NCI-H345 treated with DMSO at 0.1 percent for 48 hours (cell line): ENCODE measurements around the gene SPAG9.

ENCODE experiments used
- DNase-seq: peaks from one replicate; lab custom pipeline; 2025; ENCODE audit not compliant: unreplicated experiment; lab: John Stamatoyannopoulos, UW

SPAG9 gene

GRCh38 chr17:50939795-50940684 lies 180.6 kb downstream of the SPAG9 start:
- DNase-seq, result no peak

- no peak for DNase-seq
Observed at GRCh38 chr17:50939542-50939794, 181.2 kb downstream of the SPAG9 start.

- DNase-seq, result no peak
Observed at GRCh38 chr17:50938821-50939541, 181.7 kb downstream of the SPAG9 start.

GRCh38 chr17:50935996-50936266 lies 184.7 kb downstream of the SPAG9 start:
- DNase-seq, result no peak

- DNase-seq, result no peak
Observed at GRCh38 chr17:50935221-50935995, 185.3 kb downstream of the SPAG9 start.

- peak; percentile 28 for DNase-seq
Observed at GRCh38 chr17:50934672-50935220, 185.9 kb downstream of the SPAG9 start.

- no peak for DNase-seq
Observed at GRCh38 chr17:50934161-50934560, 186.5 kb downstream of the SPAG9 start.

- peak; percentile 70 for DNase-seq
Observed at GRCh38 chr17:50931144-50931908, 189.3 kb downstream of the SPAG9 start.

- no peak for DNase-seq
Observed at GRCh38 chr17:50928646-50929045, 192.0 kb downstream of the SPAG9 start.

GRCh38 chr17:50927287-50927686 lies 193.4 kb downstream of the SPAG9 start:
- DNase-seq, result no peak

- DNase-seq, result no peak
Observed at GRCh38 chr17:50926523-50926922, 194.1 kb downstream of the SPAG9 start.

- no peak for DNase-seq
Observed at GRCh38 chr17:50925296-50925891, 195.3 kb downstream of the SPAG9 start.

- DNase-seq, result no peak
Observed at GRCh38 chr17:50924800-50925199, 195.9 kb downstream of the SPAG9 start.

GRCh38 chr17:50924300-50924699 lies 196.4 kb downstream of the SPAG9 start:
- DNase-seq, result no peak

- DNase-seq, result peak; percentile 8
Observed at GRCh38 chr17:50923611-50924010, 197.1 kb downstream of the SPAG9 start.

- no peak for DNase-seq
Observed at GRCh38 chr17:50922721-50923405, 197.8 kb downstream of the SPAG9 start.

GRCh38 chr17:50922107-50922506 lies 198.6 kb downstream of the SPAG9 start:
- DNase-seq, result no peak

GRCh38 chr17:50920891-50921586 lies 199.6 kb downstream of the SPAG9 start:
- no peak for DNase-seq

GRCh38 chr17:50920041-50920410 lies 200.6 kb downstream of the SPAG9 start:
- DNase-seq, result peak; percentile 70
